SU-DHL-6 (cell line): Measurements from ENCODE around the gene DTX1.
A peak's percentile ranks its signal among the peaks of the same experiment; 100 is the strongest.

Experiments
- H2AFZ ChIP-seq: fragments of 200-600 bp; sonication (generic); 2 replicates; pipeline ENCODE4 v1.6.1; 2014; ENCODE audit warnings: low read depth, mild to moderate bottlenecking, moderate library complexity, mixed read lengths, antibody characterized with exemption, low read length; ENCODE audit not compliant: severe bottlenecking
- H3F3A ChIP-seq: fragments of 200-600 bp; shearing (Covaris generic); 2 replicates; pipeline ENCODE4 v1.6.0; 2016; ENCODE audit warnings: antibody characterized with exemption, mild to moderate bottlenecking; ENCODE audit not compliant: insufficient read depth
- H3K27ac ChIP-seq: fragments of 200-600 bp; sonication (generic); 2 replicates; pipeline ENCODE4 v1.5.1; 2016; ENCODE audit warnings: low read depth, mild to moderate bottlenecking, low read length, moderate library complexity, mixed read lengths
- H3K27me3 ChIP-seq: fragments of 200-600 bp; sonication (generic), shearing (Covaris generic); 2 replicates; pipeline ENCODE4 v1.6.0; 2014; ENCODE audit warnings: mild to moderate bottlenecking, low read length
- H3K36me3 ChIP-seq: fragments of 200-600 bp; sonication (generic); 2 replicates; pipeline ENCODE4 v1.6.1; 2014; ENCODE audit warnings: mild to moderate bottlenecking, low read length, mixed read lengths
- H3K4me2 ChIP-seq: fragments of 300-600, 200-600 bp; shearing (Covaris generic), sonication (generic); 2 replicates; pipeline ENCODE4 v1.6.0; 2014; ENCODE audit warnings: low read length, low read depth, mild to moderate bottlenecking; ENCODE audit not compliant: poor library complexity, severe bottlenecking
- H3K4me3 ChIP-seq: fragments of 200-600 bp; sonication (generic); 2 replicates; pipeline ENCODE4 v1.5.1; 2014; ENCODE audit warnings: antibody characterized with exemption, low read length, mild to moderate bottlenecking, mixed read lengths; ENCODE audit not compliant: insufficient read depth, poor library complexity, severe bottlenecking
- H3K79me2 ChIP-seq: fragments of 200-600 bp; sonication (generic); 2 replicates; pipeline ENCODE4 v1.6.1; 2014; ENCODE audit warnings: mild to moderate bottlenecking, low read length, moderate library complexity; ENCODE audit not compliant: insufficient read depth
- H3K9ac ChIP-seq: fragments of 200-600 bp; sonication (generic); 2 replicates; pipeline ENCODE4 v1.7.0; 2014; ENCODE audit warnings: mild to moderate bottlenecking, low read length
- H3K9me2 ChIP-seq: fragments of 200-600 bp; sonication (generic); replicated peaks from 2 replicates; pipeline ENCODE4 v1.6.1; 2014; ENCODE audit warnings: low read length; ENCODE audit not compliant: insufficient read depth
- H3K9me3 ChIP-seq: fragments of 200-600 bp; sonication (generic); 2 replicates; pipeline ENCODE4 v1.6.1; 2014; ENCODE audit warnings: low read length, mixed read lengths; ENCODE audit not compliant: insufficient read depth
- H4K20me1 ChIP-seq: fragments of 200-600 bp; sonication (generic); 2 replicates; pipeline ENCODE4 v1.6.1; 2014; ENCODE audit warnings: low read depth, mild to moderate bottlenecking, antibody characterized with exemption, low read length, moderate library complexity, mixed read lengths
- CTCF ChIP-seq: fragments of 200-600 bp; sonication (generic); IDR thresholded peaks from one replicate; pipeline ENCODE4 v1.5.1; 2017; ENCODE audit warnings: antibody characterized with exemption, mild to moderate bottlenecking, low read length, moderate library complexity; ENCODE audit not compliant: insufficient read depth, poor library complexity, severe bottlenecking
- EZH2phosphoT487 ChIP-seq: fragments of 200-600 bp; sonication (generic), shearing (Covaris generic); conservative IDR thresholded peaks from 2 replicates; pipeline ENCODE4 v1.6.1; 2018; ENCODE audit warnings: mild to moderate bottlenecking, antibody characterized with exemption, low read length, moderate library complexity, mixed read lengths

DTX1 gene

DNA sequence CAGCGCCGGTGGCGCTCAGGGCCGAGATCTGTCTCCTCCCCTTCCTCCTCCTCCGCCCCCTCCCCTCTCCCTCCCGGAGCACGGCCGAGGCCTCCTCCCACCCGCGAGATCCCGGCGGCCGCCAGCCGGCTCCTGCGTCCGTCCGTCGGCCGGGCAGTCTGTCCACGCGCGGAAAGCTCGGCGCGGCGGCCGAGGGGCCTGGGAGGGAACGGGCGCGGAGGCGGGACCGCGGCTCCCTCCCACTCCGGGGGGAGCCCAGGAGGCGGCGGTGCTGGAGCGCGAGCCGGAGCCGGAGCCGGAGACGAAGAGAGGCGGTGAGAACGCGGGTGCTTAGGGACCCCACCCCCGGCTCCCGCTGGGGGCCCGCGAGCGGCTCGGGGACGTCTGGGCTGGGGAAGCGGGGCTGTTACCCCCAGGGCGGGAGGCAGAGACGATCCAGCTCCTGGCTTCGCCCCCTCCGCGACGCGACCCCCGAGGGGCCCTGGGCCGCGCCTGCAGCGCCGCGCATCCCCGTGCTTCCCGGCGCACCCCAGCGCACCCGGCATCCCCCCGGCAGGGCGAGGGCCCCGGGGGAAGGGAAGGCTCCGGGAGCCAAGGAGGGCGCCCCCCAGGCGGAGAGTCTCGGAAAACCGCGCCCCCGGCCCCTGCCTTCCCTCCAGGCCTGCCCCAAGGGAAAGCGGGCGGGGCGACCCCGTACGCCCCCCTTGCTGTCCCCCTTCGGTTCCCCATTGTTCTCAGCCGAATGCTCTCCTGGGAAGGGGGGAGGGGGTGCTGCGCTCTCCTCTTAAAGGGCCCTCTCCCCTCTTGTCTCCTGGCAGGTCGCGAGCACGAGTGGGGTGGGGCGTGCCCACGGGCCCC lies at the start of gene DTX1:
Gene DTX1, plus strand, starts transcription at position 100 of the 858 bp plus-strand sequence. CDS start 1,463 bp downstream, outside the sequence.
- peaks cover 27% of the 10 kb centered on the region for H3K36me3 ChIP-seq
- TF ChIP-seq EZH2phosphoT487 (no peak), CTCF (no peak)
- no peaks in the 10 kb centered on the region for H4K20me1 ChIP-seq
- H3K27me3 ChIP-seq: no peaks in the 10 kb centered on the region
- H3K9me3 ChIP-seq: no peaks in the 10 kb centered on the region
- peak within 1 kb of the TSS; percentile 93 for H3K4me3 ChIP-seq
- H3K4me2 ChIP-seq: peak within 1 kb of the TSS; percentile 99
- H3F3A ChIP-seq: peaks cover 70% of the 10 kb centered on the region
- no peak within 1 kb of the TSS for H2AFZ ChIP-seq
- peaks cover 77% of the 10 kb centered on the region for H3K79me2 ChIP-seq
- H3K27ac ChIP-seq: peak within 1 kb of the TSS; percentile 99
- H3K9ac ChIP-seq: peak within 1 kb of the TSS; percentile 98
- H3K9me2 ChIP-seq: no peaks in the 10 kb centered on the region

GRCh38 chr12:113007166-113007565 lies 49.4 kb upstream of the DTX1 start:
- Histone ChIP-seq H3K79me2 (no peaks in the 10 kb centered on the region), H3K4me3 (no peak overlapping the region), H4K20me1 (no peaks in the 10 kb centered on the region), H3K9me3 (0 out of 2 replicates have a peak, but pooled peaks cover 7% of the 10 kb centered on the region), H3K27me3 (no peaks in the 10 kb centered on the region), H3F3A (no peaks in the 10 kb centered on the region), H3K4me2 (no peak overlapping the region), H3K9me2 (no peaks in the 10 kb centered on the region), H3K36me3 (peaks cover 6% of the 10 kb centered on the region; the same call in 1 of the 2 replicates), H3K27ac (no peak overlapping the region), H2AFZ (no peak overlapping the region), H3K9ac (no peak overlapping the region)
- TF ChIP-seq CTCF (no peak), EZH2phosphoT487 (no peak)

DNA sequence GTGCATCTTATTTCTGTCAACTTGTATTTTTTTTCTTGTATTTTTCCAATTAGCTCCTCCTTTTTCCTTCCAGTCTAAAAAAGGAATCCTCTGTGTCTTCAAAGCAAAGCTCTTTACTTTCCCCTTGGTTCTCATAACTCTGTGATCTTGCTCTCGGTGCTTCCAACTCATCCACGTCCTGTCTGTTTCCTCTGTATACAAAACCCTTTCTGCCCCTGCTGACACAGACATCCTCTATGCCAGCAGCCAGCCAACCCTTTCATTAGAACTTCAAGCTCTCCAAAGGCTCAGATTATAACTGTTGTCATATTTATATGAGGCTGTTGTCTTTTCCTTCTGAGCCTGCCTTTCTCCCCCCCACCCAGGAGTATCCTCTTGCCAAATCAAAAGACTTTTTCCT lies 45.8 kb upstream of the DTX1 start:
- Histone ChIP-seq H3K27me3 (no peaks in the 10 kb centered on the region), H3F3A (no peaks in the 10 kb centered on the region), H3K4me2 (no peak overlapping the region), H3K36me3 (peaks cover 6% of the 10 kb centered on the region; the same call in 1 of the 2 replicates), H3K9me2 (no peaks in the 10 kb centered on the region), H3K9me3 (0 out of 2 replicates have a peak, but pooled peaks cover 7% of the 10 kb centered on the region), H3K9ac (no peak overlapping the region), H4K20me1 (no peaks in the 10 kb centered on the region), H3K4me3 (no peak overlapping the region), H2AFZ (no peak overlapping the region), H3K79me2 (no peaks in the 10 kb centered on the region), H3K27ac (no peak overlapping the region)
- TF ChIP-seq EZH2phosphoT487 (no peak), CTCF (no peak)
